Measurements from ENCODE around the gene DYRK1A. TPM values are rescaled to one million over a fixed set of nuclear protein-coding genes. Genes with fewer than 3 reads are reported as not detected.

Gene DYRK1A
- total RNA-seq, 1 experiment from 2014 or later, result 48.7 TPM

- no peaks in the 10 kb centered on the region for H3K27me3 ChIP-seq (ENCODE audit: low read length)
- CTCF ChIA-PET, result no interaction called here
- ATAC-seq (no peak), DNase-seq (no peak)
- no peak overlapping the region for H3K9ac ChIP-seq (ENCODE audit: low read length)
- no peaks in the 10 kb centered on the region for H3K9me3 ChIP-seq (ENCODE audit: low read length)
- no peak overlapping the region for H3K4me3 ChIP-seq (ENCODE audit: low read length)
- no peaks in the 10 kb centered on the region for H3K4me1 ChIP-seq (ENCODE audit: insufficient read depth, low read length)
- peaks cover 33% of the 10 kb centered on the region for H4K20me1 ChIP-seq (ENCODE audit: low read length)
- no peak overlapping the region for H3K27ac ChIP-seq (ENCODE audit: low read length)
- BruUV-seq (replicated peaks), result no TSS peak
- no peak overlapping the region for H3K4me2 ChIP-seq (ENCODE audit: low read length)
- peaks cover 93% of the 10 kb centered on the region for H3K79me2 ChIP-seq (ENCODE audit: low read length)
- no peaks in the 10 kb centered on the region for H3F3A ChIP-seq (ENCODE audit: low read length, unreplicated experiment)
- POLR2A ChIA-PET (ENCODE audit: unreplicated experiment), result interaction anchor here (0.6 kb wide), 1 partner anchor 8 kb away, joined by 3 read pairs; no protein-coding TSS in a partner anchor
- intact Hi-C loops (cut with micrococcal nuclease), result no loop called here
- no peak overlapping the region for H2AFZ ChIP-seq (ENCODE audit: low read length)
- H3K9me2 ChIP-seq (replicated peaks; ENCODE audit: low read length), result no peaks in the 10 kb centered on the region
- TF ChIP-seq EZH2phosphoT487 (IDR thresholded peaks at IDR 0.05; ENCODE audit: borderline replicate concordance, low read length) (no peak), EZH2 (IDR thresholded peaks at IDR 0.05; ENCODE audit: low read length, unreplicated experiment) (no peak)
- TF ChIP-seq, protein P1, sequence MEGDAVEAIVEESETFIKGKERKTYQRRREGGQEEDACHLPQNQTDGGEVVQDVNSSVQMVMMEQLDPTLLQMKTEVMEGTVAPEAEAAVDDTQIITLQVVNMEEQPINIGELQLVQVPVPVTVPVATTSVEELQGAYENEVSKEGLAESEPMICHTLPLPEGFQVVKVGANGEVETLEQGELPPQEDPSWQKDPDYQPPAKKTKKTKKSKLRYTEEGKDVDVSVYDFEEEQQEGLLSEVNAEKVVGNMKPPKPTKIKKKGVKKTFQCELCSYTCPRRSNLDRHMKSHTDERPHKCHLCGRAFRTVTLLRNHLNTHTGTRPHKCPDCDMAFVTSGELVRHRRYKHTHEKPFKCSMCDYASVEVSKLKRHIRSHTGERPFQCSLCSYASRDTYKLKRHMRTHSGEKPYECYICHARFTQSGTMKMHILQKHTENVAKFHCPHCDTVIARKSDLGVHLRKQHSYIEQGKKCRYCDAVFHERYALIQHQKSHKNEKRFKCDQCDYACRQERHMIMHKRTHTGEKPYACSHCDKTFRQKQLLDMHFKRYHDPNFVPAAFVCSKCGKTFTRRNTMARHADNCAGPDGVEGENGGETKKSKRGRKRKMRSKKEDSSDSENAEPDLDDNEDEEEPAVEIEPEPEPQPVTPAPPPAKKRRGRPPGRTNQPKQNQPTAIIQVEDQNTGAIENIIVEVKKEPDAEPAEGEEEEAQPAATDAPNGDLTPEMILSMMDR (conservative IDR thresholded peaks at IDR 0.05; ENCODE audit: low read depth, low read length), result no peak
- peaks cover 31% of the 10 kb centered on the region for H3K36me3 ChIP-seq (ENCODE audit: low read depth, low read length)
Observed at GRCh38 chr21:37424396-37424795, 57.8 kb downstream of the DYRK1A start.

DNA sequence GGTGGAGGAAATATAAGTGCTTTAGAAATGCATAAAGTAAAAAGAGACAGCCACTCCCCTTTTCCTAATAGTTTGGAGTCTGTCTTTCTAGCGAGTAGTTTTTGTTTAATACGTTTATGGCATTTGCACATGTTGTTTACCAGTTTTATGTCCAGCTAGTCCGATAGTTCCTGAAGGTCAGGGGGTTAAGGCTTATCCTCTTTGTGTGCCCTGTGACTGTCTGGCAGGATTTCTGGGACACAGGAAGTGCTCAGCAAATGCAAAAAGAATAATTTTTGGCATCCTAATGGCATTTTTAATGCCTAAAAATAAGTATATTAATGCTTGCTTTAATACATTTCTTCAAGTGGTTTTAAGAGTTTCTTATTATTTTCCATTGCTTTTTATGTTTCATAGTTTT lies 58.4 kb downstream of the DYRK1A start:
- no peak overlapping the region for H3K9ac ChIP-seq (ENCODE audit: low read length)
- H3K4me2 ChIP-seq (ENCODE audit: low read length), result no peak overlapping the region
- intact Hi-C loops (cut with micrococcal nuclease), result no loop called here
- H3K79me2 ChIP-seq (ENCODE audit: low read length), result peaks cover 93% of the 10 kb centered on the region
- TF ChIP-seq, protein P1 (conservative IDR thresholded peaks at IDR 0.05; ENCODE audit: low read depth, low read length), result no peak
- no peak for TF ChIP-seq EZH2 (IDR thresholded peaks at IDR 0.05; ENCODE audit: low read length, unreplicated experiment)
- no peak for TF ChIP-seq EZH2phosphoT487 (IDR thresholded peaks at IDR 0.05; ENCODE audit: borderline replicate concordance, low read length)
- H3K36me3 ChIP-seq (ENCODE audit: low read depth, low read length), result peaks cover 32% of the 10 kb centered on the region
- no peaks in the 10 kb centered on the region for H3K9me2 ChIP-seq (replicated peaks; ENCODE audit: low read length)
- no peaks in the 10 kb centered on the region for H3K4me1 ChIP-seq (ENCODE audit: insufficient read depth, low read length)
- no peak overlapping the region for H3K4me3 ChIP-seq (ENCODE audit: low read length)
- H3K9me3 ChIP-seq (ENCODE audit: low read length), result no peaks in the 10 kb centered on the region
- no peaks in the 10 kb centered on the region for H3K27me3 ChIP-seq (ENCODE audit: low read length)
- H3F3A ChIP-seq (ENCODE audit: low read length, unreplicated experiment), result no peaks in the 10 kb centered on the region
- CTCF ChIA-PET, result no interaction called here
- H3K27ac ChIP-seq (ENCODE audit: low read length), result no peak overlapping the region
- POLR2A ChIA-PET (ENCODE audit: unreplicated experiment), result no interaction called here
- no TSS peak for BruUV-seq (replicated peaks)
- DNase-seq (no peak), ATAC-seq (no peak)
- H2AFZ ChIP-seq (ENCODE audit: low read length), result no peak overlapping the region
- H4K20me1 ChIP-seq (ENCODE audit: low read length), result peaks cover 27% of the 10 kb centered on the region

- no peak overlapping the region for H3K4me2 ChIP-seq (ENCODE audit: low read length)
- H3K36me3 ChIP-seq (ENCODE audit: low read depth, low read length), result peaks cover 37% of the 10 kb centered on the region
- no peak overlapping the region for H2AFZ ChIP-seq (ENCODE audit: low read length)
- intact Hi-C loops (cut with micrococcal nuclease), result no loop called here
- H3K4me1 ChIP-seq (ENCODE audit: insufficient read depth, low read length), result no peaks in the 10 kb centered on the region
- TF ChIP-seq, protein P1 (conservative IDR thresholded peaks at IDR 0.05; ENCODE audit: low read depth, low read length), result no peak
- no peak for TF ChIP-seq EZH2phosphoT487 (IDR thresholded peaks at IDR 0.05; ENCODE audit: borderline replicate concordance, low read length)
- no peak for TF ChIP-seq EZH2 (IDR thresholded peaks at IDR 0.05; ENCODE audit: low read length, unreplicated experiment)
- H3K27ac ChIP-seq (ENCODE audit: low read length), result no peak overlapping the region
- H3K4me3 ChIP-seq (ENCODE audit: low read length), result no peak overlapping the region
- no peak overlapping the region for H3K9ac ChIP-seq (ENCODE audit: low read length)
- no peaks in the 10 kb centered on the region for H3F3A ChIP-seq (ENCODE audit: low read length, unreplicated experiment)
- no peak for ATAC-seq
- ChIA-PET POLR2A (ENCODE audit: unreplicated experiment) (no interaction called here), CTCF (no interaction called here)
- H3K79me2 ChIP-seq (ENCODE audit: low read length), result peaks cover 93% of the 10 kb centered on the region
- H3K27me3 ChIP-seq (ENCODE audit: low read length), result no peaks in the 10 kb centered on the region
- peaks cover 20% of the 10 kb centered on the region; the same call in 1 of the 2 replicates for H4K20me1 ChIP-seq (ENCODE audit: low read length)
- BruUV-seq (replicated peaks), result no TSS peak
- no peaks in the 10 kb centered on the region for H3K9me3 ChIP-seq (ENCODE audit: low read length)
- no peaks in the 10 kb centered on the region for H3K9me2 ChIP-seq (replicated peaks; ENCODE audit: low read length)
- no peak for DNase-seq
Observed at GRCh38 chr21:37425684-37426083, 59.1 kb downstream of the DYRK1A start.
